ENCODE data around the gene TOR1AIP2. TPM values are rescaled to one million over a fixed set of nuclear protein-coding genes. Genes with fewer than 3 reads are reported as not detected.

Gene TOR1AIP2
- total and polyA plus RNA-seq, 2 donors (not counting 3 experiments of a cell fraction or from before 2014, with no cell fraction given), result 18.6 to 101 TPM

- ChIA-PET POLR2A (no interaction called here), CTCF (no interaction called here)
- H3K27ac ChIP-seq (ENCODE audit: insufficient read depth, low read depth, low read length), result no peak overlapping the region
- no peak overlapping the region for H3K9ac ChIP-seq (replicated peaks; ENCODE audit: extremely low read depth, insufficient read depth, low read length)
- intact Hi-C loops (cut with micrococcal nuclease), result no loop called here
- no peaks in the 10 kb centered on the region for H3K9me3 ChIP-seq (replicated peaks; ENCODE audit: control insufficient read depth, insufficient read depth, low read length)
- H3K4me1 ChIP-seq (ENCODE audit: control insufficient read depth, extremely low read depth, insufficient read depth, low read length), result no peaks in the 10 kb centered on the region
- H3K79me2 ChIP-seq (ENCODE audit: control insufficient read depth, insufficient read depth, low read length), result no peaks in the 10 kb centered on the region
- DNase-seq (ENCODE audit: low read depth, low spot score) (no peak), FAIRE-seq (no peak)
- no peaks in the 10 kb centered on the region for H3K9me1 ChIP-seq (replicated peaks; ENCODE audit: control insufficient read depth, extremely low read depth, insufficient read depth, low read length)
- peaks cover 0 to 6% of the 10 kb centered on the region in 2 experiments for H3K27me3 ChIP-seq (ENCODE audit: control insufficient read depth in 2 of 2, insufficient read depth in 2 of 2, low read length in 2 of 2)
- H2AFZ ChIP-seq (ENCODE audit: low read depth, low read length), result no peak overlapping the region
- TF ChIP-seq MYC (IDR thresholded peaks at IDR 0.05; ENCODE audit: low read depth, low read length) (no peak), JUN (IDR thresholded peaks at IDR 0.05; ENCODE audit: borderline replicate concordance, insufficient read depth, insufficient read length, low read depth) (no peak)
- H3K4me3 ChIP-seq (replicated peaks in 1 of 3; ENCODE audit: insufficient read depth in 1 of 3, low read depth in 1 of 3, low read length in 3 of 3), result no peak overlapping the region
- no peaks in the 10 kb centered on the region for H3K36me3 ChIP-seq (ENCODE audit: control insufficient read depth in 2 of 2, extremely low read depth in 1 of 2, insufficient read depth in 2 of 2, low read length in 2 of 2)
- BruUV-seq (replicated peaks), result no TSS peak
- no peak overlapping the region for H3K4me2 ChIP-seq (ENCODE audit: insufficient read depth, low read length)
- dilution Hi-C loops (cut with MboI; ENCODE audit: extremely low pct_ligation_motif_present, low sequenced_read_pairs), result no loop called here
- no peaks in the 10 kb centered on the region for H4K20me1 ChIP-seq (replicated peaks; ENCODE audit: control insufficient read depth, extremely low read depth, insufficient read depth, low read length)
Measured at GRCh38 chr1:179825798-179826460, 51.7 kb downstream of the TOR1AIP2 start.

GRCh38 chr1:179825206-179825605, 52.4 kb downstream of the TOR1AIP2 start:
- DNase-seq (ENCODE audit: low read depth, low spot score) (no peak), FAIRE-seq (no peak)
- no peak for TF ChIP-seq FOS (IDR thresholded peaks at IDR 0.05; ENCODE audit: borderline replicate concordance, insufficient read depth, low read length)
- TF ChIP-seq EZH2 (IDR thresholded peaks at IDR 0.05; ENCODE audit: borderline replicate concordance, low read depth, low read length, severe bottlenecking), result no peak
- no peak for TF ChIP-seq GATA2 (IDR thresholded peaks at IDR 0.05; ENCODE audit: insufficient read depth, insufficient read length, low read depth, low read length)
- no peak for TF ChIP-seq MAX (IDR thresholded peaks at IDR 0.05; ENCODE audit: insufficient read depth, insufficient read length)
- no peak for TF ChIP-seq JUN (IDR thresholded peaks at IDR 0.05; ENCODE audit: borderline replicate concordance, insufficient read depth, insufficient read length, low read depth)
- TF ChIP-seq POLR2AphosphoS5 (IDR thresholded peaks at IDR 0.05; ENCODE audit: insufficient read depth, low read depth, low read length), result no peak
- no peak for TF ChIP-seq CTCF (IDR thresholded peaks at IDR 0.05; ENCODE audit: extremely low read depth in 1 of 2, insufficient read depth in 1 of 2, low read depth in 1 of 2, low read length in 2 of 2)
- no peak for TF ChIP-seq MYC (IDR thresholded peaks at IDR 0.05; ENCODE audit: low read depth, low read length)
- H3K79me2 ChIP-seq (ENCODE audit: control insufficient read depth, insufficient read depth, low read length), result no peaks in the 10 kb centered on the region
- H3K4me1 ChIP-seq (ENCODE audit: control insufficient read depth, extremely low read depth, insufficient read depth, low read length), result no peaks in the 10 kb centered on the region
- no peaks in the 10 kb centered on the region for H3K9me3 ChIP-seq (replicated peaks; ENCODE audit: control insufficient read depth, insufficient read depth, low read length)
- H2AFZ ChIP-seq (ENCODE audit: low read depth, low read length), result no peak overlapping the region
- intact Hi-C loops (cut with micrococcal nuclease), result no loop called here
- POLR2A ChIA-PET, result no interaction called here
- H4K20me1 ChIP-seq (replicated peaks; ENCODE audit: control insufficient read depth, extremely low read depth, insufficient read depth, low read length), result no peaks in the 10 kb centered on the region
- no peak overlapping the region for H3K27ac ChIP-seq (ENCODE audit: insufficient read depth, low read depth, low read length)
- CTCF ChIA-PET, result interaction anchor here (2.7 kb wide), 1 partner anchor 11 kb away, joined by 18 read pairs; no protein-coding TSS in a partner anchor
- no TSS peak for BruUV-seq (replicated peaks)
- dilution Hi-C loops (cut with MboI; ENCODE audit: extremely low pct_ligation_motif_present, low sequenced_read_pairs), result no loop called here
- peaks cover 0 to 7% of the 10 kb centered on the region in 2 experiments for H3K27me3 ChIP-seq (ENCODE audit: control insufficient read depth in 2 of 2, insufficient read depth in 2 of 2, low read length in 2 of 2)
- H3K9me1 ChIP-seq (replicated peaks; ENCODE audit: control insufficient read depth, extremely low read depth, insufficient read depth, low read length), result no peaks in the 10 kb centered on the region
- H3K4me2 ChIP-seq (ENCODE audit: insufficient read depth, low read length), result no peak overlapping the region
- H3K9ac ChIP-seq (replicated peaks; ENCODE audit: extremely low read depth, insufficient read depth, low read length), result no peak overlapping the region
- H3K36me3 ChIP-seq (ENCODE audit: control insufficient read depth in 2 of 2, extremely low read depth in 1 of 2, insufficient read depth in 2 of 2, low read length in 2 of 2), result no peaks in the 10 kb centered on the region
- H3K4me3 ChIP-seq (replicated peaks in 1 of 3; ENCODE audit: insufficient read depth in 1 of 3, low read depth in 1 of 3, low read length in 3 of 3), result no peak overlapping the region

All from endothelial cell of umbilical vein (primary cell).